Stimulated activated CD8-positive, alpha-beta memory T cell treated with anti-CD3 and anti-CD28 coated beads, Interleukin-15, amount 100 ng/mL, for 24 hours (primary cell): Measurements from ENCODE around the gene EGLN1.

ENCODE experiments used
- DNase-seq: peaks from one replicate; pipeline ENCODE4 v3.0.0-alpha.2; 2020; ENCODE audit warnings: low read depth

Gene EGLN1

GRCh38 chr1:231396643-231397042 is 25.4 kb downstream of the EGLN1 start:
- no peak for DNase-seq

DNA sequence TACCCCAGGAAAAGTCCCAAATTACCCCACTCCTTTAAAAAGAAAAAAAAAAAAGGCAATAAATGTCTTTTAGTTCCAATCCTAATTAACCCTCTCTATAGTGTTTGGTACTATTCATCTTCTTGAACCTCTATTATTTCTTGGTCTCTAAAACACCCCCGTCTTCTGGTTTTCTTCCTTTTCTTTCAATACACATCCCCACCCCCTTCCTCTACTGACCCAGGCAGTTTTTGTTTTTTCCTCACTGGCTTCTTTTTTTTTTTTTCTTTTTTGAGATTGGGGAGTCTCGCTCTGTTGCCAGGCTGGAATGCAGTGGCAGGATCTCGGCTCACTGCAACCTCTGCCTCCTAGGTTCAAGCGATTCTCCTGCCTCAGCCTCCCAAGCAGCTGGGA is 26.1 kb downstream of the EGLN1 start:
- no peak for DNase-seq

GRCh38 chr1:231395076-231395997 is 26.8 kb downstream of the EGLN1 start:
- no peak for DNase-seq

GRCh38 chr1:231393668-231394067 is 28.4 kb downstream of the EGLN1 start:
- no peak for DNase-seq

DNA sequence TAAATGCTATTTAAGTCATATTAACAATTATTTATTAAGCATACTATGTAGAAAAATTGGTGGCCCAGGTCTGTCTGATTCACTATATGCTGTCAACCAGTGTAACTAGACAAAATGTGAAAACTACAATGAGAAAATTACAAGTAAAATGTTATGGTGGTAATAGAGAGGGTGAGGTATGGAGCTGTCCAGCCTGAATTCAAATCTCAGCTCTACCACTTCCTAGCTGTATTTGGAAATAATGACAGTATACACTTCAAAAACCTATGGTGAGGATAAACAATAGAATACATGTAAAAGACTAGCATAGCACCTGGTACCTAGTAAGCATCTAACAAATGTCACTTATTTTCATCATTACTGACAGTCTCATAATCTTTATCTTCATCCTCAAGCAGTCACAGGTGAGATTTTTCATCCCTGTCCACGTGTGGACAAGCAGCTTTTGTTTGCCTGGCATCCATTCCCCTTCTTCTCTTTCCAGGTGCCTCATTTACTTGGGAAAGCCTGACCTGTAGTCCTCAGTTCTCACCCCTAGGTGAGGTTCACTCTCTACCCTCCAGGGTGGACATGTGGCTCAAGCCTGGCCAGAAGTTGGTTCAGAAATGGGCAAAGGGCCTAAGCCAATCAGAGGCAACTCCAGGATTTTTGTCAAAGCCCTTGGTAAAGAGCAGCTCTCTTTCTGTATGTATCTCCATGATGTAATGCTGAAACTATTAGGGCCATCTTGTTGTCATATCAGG is 29.5 kb downstream of the EGLN1 start:
- DNase-seq, result no peak

DNA sequence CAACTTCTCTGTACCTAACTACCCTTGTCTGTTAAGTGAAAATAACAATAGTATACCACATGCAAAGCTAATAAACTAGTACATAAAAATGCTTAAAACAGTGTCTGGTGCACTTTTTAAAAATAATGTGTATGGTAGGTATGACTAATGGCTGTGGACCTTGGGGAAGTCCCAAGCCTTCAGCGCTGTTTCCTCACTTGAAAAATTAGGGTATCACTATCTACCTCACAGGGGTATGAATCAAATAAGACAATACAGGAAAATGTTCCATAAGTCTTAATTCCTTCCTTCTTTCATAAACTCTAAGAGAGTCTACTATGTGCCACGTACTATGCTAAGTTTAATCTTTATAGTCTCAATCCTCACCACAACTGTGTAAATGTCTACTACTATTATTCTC is 32.0 kb downstream of the EGLN1 start:
- no peak for DNase-seq

GRCh38 chr1:231387770-231388669 is 34.1 kb downstream of the EGLN1 start:
- no peak for DNase-seq

- no peak for DNase-seq
These were observed 35.6 kb downstream of the EGLN1 start for GRCh38 chr1:231386466-231386865.

DNA sequence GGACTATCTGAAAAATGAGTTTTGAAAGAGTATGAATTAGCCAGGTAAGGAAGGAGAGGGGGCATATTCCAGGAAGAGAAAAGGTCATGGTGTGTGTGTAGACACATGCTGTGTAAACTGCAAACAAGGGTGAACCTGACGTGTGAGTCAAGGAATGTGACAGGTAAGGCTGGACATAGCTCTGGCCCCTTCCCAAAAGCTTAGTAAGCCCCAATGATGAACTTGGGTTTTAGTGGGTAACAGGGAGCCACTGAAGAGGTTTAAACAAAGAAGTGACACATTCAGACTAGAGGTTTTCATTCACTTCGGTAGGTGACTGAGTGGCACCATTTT is 36.7 kb downstream of the EGLN1 start:
- DNase-seq, result no peak

DNA sequence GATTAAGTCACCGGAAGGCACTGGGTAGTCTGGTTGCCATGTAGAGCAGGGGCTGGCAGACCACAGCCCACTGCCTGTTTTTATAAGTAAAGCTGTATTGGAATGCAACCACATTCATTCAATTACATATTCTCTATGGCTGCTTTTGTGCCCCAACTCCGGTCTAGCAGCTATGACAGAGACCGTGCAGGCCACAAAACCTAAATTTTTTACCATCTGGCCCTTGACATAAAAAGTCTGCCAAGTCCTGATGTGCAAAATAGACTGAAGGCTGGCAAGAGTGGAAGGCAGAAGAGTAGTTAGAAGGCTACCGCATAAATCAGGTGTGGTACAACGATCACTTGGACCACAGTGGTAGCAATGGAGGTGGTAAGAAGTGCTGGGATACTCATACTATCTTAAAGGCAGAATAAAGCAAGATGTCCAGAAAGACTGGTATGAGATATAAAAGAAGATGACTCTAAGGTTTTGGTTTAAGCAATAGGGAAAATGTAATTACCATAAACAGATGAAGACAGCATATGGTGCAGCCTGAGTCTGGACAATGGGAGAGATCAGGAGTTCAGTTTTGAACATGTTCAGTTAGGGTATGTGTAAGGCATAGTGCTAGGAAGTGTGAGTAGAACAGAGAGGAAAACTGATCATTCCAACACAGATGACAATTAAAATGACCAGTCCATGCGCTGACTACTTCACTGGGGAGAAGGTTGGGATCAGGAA is 37.2 kb downstream of the EGLN1 start:
- no peak for DNase-seq

DNA sequence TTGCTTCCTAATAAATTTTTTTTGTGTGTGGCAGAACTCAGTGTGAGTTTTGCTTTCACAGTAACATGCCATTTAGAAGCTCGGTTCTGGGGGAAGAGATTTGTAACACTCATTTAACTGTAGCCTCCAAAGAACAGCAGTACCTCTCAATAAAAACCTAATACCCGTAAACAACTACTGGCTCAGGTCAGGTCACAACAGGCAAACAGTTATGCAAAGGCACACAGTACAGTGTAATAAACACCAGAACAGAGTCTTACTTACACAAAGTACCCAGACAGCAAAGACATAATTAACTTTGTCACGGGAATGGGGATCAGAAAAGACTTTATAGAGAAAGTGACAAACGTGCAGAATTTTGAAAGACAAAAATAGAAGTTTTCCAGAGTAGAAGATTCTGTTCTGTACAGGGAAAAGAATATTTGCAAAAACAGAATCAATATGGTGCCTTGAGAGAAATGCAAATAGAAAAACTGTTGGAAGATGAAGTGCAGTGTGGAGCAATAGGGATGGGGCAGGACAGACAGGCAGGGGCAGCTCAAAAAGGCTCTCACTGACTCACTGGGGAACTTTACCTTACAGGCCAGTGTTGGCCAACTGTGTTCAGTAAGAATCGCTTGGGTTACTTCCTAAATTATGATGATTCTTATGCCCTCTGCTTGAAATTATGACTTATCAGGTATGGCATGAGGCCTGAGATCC is 38.8 kb downstream of the EGLN1 start:
- no peak for DNase-seq

DNA sequence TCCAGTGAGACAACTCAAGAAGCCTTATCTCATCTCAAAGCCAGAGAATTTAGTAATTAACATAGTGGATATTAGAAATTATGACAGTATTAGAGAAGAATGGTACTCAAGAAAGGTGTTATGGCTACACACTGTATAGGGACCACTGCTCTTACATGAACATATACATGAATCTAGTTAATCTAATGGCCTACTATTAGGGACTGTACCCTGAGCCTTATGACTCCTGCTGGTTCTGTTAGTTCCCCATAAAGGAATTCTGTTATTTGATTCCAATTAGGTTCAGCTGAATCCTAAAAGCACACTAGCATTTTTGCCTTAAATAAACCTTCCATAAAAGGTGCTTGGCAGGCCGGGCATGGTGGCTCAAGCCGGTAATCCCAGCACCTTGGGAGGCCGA is 39.7 kb downstream of the EGLN1 start:
- DNase-seq, result no peak

GRCh38 chr1:231381729-231382128 is 40.4 kb downstream of the EGLN1 start:
- DNase-seq, result no peak

DNA sequence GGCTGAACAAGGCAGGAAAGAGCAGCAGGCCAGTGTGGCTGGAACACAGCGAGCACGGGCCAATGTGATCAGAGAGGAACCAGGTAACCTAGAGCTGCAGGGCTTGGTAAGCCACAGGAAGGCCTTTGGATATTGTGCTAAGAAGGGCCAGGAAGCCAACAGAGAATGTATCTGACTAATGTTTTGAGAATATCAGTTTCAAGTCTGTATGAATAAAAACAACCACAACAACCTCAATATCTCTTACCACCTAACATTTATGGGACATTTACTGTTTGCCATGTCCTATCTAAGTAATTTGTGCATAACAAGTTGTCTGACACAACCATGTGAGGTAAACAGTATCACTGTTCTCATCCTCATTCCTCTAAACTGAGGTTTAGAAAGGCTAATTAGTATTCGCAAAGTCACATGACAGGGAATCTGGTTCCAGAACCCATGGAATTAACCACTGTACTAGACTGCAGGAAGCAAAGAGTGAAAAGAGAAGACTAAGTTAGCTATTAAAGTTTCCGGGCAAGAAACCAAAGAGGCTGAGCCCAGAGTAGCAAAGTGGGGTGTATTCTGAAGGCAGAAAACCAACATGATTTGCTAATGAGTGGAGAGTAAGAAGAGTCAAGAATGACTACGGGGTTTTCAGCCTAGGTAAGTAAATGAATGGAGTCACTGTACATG is 45.1 kb downstream of the EGLN1 start:
- no peak for DNase-seq

DNA sequence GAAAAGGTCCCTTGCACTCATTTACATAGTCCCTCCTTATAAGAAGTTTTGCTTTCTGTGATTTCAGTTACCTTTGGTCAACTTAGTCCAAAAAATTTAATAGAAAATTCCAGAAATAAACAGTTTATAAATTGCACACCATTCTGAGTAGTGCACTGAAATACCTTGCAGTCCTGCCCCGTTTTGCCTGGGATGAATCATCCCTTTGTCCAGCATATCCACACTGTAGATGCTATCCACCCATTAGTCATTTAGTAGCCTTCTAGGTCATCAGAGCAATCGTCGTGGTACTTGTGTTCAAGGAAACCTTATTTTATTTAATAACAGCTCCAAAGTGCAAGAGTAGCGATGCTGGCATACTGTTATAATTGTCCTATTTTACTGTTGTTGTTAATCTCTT is 46.0 kb downstream of the EGLN1 start:
- DNase-seq, result no peak

DNA sequence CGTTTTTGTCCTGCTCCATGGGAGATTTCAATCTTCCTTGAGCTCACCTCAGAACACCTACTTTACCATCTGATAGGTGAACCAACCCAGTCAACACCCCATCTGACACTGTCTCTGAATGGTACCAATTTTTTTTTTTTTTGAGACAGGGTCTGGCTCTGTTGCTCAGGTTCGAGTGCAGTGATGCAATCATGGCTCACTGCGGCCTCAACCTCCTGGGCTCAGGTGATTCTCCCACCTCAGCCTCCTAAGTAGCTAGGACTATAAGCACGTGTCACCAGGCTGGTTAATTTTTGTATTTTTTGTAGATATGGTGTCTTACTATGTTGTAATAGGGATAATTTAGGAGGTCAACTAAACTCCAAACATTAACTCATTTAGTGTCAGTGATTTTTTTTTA is 47.7 kb downstream of the EGLN1 start:
- no peak for DNase-seq

DNA sequence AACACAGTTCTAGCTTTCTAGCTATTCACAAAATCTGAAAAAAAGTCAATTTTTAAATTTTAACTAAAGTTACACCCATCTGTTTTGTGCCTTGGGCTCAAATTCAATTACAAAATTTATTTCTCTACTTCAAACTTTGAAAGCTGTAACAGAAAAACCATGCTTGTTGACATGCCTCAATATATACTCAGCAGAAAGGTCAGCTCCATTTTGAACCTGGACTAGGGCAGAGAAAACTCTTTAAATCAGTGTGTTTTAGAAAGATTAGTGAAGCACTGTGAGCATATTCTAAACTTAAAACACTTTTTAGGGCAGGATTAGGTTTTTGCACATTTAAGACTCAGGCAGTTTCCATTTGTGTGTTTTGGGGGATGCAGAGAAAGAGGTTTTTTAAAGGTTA is 49.6 kb downstream of the EGLN1 start:
- no peak for DNase-seq

DNA sequence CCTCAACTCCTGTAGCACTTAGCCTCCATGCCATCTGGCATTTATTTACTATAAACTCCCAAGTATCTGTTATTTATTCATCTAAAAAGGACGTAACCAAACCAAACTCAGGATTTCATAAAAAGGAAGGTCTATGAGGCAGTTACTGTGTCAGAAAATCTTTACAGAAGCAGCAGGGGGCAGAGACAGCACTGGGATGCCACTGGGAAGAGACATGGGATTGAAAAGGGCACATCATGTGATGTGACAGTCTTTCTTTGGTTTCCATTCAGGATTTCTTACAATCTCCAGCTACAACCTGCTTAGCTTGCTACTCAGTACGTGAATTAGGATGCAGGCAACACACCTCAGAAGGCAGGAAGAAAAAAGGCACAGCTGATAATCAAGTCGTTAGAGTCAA is 52.8 kb downstream of the EGLN1 start:
- DNase-seq, result no peak

- DNase-seq, result no peak
These were observed 57.9 kb downstream of the EGLN1 start for GRCh38 chr1:231364192-231364591.

DNA sequence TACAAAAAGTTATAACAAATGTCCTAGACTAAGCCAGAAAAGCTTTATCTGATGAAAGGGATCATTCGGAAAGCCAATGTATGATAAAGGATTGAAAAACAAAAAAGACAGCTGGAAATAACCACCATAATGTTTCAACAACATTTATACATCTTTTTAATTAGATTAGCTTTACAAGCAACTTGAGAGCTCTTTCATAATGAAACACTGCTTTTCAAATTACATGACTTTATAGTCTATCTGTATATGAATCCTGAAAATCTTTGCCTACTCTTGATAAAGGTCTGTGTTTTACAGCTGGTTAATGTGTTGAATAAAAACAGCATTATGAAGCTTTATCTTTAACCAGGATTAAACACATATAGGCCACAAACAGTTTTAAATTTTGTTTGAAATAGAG is 58.5 kb downstream of the EGLN1 start:
- no peak for DNase-seq

- no peak for DNase-seq
These were observed 59.8 kb downstream of the EGLN1 start for GRCh38 chr1:231362325-231362724.
